LHCN-M2 (cell line): ENCODE results near the gene EIF4G3. TPM values are rescaled to one million over a fixed set of nuclear protein-coding genes. Genes with fewer than 3 reads are reported as not detected.
A peak's percentile ranks its signal among the peaks of the same experiment; 100 is the strongest.
"Not testable (repeated sequence)": the region's sequence is repeated elsewhere in the genome, so short reads cannot be mapped to it uniquely, and the experiment has no call there.

ENCODE experiments used
- DNase-seq: peaks from one replicate; pipeline ENCODE4 v3.0.0-alpha.2; 2012; ENCODE audit warnings: low read depth
- total RNA-seq: library from RNA; depleted of rRNA; stranded (reverse); fragments of >200 nt; gene quantifications from 2 replicates; pipeline ENCODE4 v1.2.3, GENCODE V29; 2014

The EIF4G3 gene
- total RNA-seq, 1 experiment from 2014 or later = 45.8 TPM

DNA sequence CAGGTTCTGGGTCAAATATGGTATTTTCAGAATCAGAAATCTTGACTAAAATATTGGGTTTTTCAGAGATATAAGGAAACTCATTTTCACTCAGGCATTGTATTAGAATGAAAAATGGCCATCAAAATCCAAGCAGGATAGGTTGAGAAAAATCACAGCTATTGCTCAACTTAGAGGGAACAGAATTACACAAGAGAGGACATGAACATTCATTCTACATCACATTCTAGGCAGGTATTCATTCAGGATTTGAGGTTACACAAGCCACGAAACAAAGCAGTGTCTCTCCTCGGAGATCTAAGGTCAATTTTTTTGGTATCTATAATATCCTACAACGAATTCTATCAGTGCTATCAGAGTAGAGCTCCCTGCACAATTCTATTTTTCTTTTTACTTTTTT, 226.0 kb downstream of the EIF4G3 start:
- no peak for DNase-seq

DNA sequence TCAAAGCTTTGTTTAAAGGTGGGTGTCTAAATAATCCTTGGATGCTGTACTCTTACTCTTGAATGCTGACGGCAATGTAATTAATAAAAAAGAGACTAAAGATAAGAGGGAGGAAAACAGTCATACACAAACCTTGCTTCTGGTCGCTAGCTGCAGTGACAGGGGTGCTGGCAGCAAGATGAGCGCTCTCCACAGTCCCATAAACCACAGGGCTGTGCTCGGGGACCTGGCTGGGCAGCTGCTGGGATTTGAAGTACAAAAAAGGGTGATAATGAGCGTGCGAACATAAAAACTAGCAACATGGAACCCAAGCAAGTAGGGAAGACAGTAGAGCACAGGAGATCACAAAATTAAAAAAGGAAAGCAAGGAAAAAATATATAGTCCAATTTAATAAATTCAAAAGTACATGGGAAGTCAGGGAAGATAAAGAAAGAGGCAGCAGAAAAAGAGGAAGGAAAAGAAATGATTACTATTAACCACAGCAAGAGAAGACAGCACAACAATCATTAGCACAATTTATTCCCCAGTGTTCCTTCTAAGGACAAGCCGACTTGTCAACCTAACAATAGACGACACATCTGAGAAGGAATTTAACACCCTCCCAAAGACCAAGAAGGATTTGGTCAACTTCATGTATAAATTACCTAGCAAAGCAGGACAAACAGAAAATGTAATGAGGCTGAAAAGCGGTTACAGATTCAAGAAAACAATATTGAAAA, 226.7 kb downstream of the EIF4G3 start:
- no peak for DNase-seq

DNA sequence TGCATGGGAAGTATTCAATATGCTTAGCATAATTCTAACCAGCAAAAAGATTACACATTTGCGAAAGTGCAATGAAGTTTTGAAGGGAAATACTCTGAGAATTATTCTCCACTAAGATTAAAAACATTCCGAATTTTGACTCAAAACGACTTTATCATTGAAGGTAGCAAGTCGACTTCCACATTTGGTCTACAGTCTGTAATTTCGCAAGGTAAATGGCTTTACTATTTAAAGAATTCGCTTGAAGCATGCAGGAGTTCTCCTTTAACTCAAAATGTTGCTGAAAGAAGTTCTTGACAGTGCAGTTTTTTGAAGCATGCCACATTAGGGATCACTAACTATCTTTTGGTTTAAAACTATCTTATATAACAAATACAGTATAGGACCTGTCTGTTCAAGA, 228.6 kb downstream of the EIF4G3 start:
- DNase-seq = no peak

DNA sequence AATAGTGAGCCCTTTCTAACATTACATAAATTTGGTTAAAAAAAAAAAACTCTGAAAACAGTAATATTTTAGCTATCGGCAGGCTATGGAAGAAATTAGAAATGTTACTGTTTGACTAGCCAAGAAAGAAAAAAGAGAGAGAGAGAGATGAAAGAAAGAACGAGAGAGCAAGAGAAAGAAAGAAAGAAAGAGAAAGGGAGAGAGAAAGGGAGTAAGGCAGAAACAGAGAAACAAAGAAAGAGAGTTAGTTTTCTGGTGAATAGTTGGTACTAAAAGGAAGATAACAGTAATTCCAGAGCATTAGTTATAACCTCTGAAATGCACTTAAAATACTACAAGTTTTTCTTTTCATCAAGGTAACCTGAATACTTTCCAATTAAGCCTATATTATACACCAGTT, 229.3 kb downstream of the EIF4G3 start:
- no peak for DNase-seq

DNA sequence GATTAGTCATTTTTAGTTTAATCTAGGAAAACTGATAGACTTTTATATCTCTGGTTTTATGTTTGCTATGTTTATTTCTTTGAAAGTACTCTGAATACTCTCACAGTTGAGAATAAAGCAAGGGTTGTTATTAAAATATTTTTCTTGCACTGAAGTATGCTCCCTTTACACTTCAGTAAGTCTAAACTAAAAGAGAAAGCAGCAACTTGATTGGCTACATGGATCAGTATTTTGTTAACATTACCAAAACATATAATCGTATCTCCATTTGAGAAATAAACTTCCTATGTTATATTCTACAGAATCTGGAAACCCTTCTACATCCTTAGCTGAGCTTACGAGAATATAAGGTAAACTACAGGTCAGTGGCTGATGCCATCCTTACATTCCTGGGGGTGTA, 240.1 kb downstream of the EIF4G3 start:
- no peak for DNase-seq

DNA sequence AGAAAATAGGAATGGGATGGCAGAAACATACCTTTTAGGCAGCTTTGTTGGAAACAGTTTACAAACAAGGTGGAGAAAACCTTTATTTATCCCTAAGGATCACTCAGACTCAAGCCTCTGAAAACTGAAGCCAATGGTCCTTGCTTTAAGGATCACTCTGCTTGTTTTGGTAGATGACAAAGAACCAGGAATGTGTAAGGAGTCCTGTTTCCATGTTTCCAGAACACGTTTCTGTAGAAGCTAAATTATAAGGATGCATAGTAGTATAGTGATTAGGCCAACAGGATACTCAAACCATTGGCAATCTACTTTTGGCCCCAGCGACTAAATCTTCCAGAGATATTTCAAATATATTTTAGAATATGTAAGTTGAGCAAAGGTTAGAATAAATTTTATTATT, 240.5 kb downstream of the EIF4G3 start:
- DNase-seq = no peak

DNA sequence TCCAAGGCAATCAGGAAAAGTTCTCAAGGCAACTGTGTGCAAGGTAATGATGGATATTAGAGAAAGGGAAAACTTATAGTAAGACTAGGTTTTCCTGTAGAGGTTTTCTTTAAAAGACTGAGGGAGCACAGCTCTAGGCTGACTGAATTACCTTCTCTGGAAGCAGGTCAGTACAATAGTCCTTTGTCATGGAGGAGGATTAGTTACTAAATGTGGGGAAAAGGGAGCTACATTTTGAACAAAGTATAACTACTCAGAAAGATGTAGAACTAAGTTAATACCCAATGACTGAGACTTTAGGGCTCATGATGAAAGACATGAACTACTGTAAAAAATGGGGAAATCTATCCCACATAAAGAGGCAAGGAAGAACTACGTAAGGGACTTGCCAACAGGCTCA, 241.0 kb downstream of the EIF4G3 start:
- no peak for DNase-seq

DNA sequence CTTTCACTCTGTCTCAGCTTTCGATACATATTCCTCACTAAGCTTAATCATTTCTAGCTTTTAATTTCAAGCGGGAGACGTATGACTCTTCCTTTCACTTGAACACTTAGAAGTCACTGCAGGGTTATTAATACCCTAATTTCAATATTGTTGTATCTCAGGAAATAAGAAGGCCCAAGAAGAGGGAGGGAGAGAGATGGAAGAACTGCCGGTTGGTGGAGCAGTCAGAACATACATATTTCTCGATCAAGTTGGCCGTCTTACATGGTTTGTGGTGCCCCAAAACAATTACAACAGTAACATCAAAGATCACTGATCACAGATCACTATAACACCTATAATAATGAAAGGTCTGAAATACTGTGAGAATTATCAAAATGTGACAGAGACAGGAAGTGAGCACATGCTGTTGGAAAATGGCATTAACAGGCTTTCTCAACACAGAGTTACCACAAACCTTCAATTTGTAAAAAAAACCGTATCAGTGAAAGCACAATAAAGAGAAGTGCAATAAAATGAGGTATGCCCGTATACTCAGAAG, 244.2 kb downstream of the EIF4G3 start:
- DNase-seq = no peak

DNA sequence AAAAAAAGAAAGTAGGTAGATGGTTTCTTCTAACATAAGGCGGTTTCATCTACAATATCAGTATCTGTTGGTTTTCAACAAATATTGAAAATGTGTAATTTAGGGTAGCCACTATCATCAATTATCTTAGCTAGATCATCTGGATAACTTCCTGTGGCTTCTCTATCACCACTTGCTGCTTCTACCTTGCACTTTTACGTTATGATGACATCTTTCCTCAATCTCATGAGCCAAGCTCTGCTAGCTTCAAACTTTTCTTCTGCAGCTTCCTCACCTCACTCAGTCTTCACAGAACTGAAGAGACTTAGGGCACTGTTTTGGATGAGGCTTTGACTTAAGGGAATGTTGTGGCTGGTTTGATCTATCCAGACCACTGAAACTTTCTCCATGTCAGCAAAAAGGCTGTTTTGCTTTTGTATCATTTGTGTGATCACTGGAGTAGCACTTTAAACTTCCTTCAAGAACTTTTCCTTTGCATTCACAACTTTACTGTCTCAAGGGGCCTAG, 244.7 kb downstream of the EIF4G3 start:
- no peak for DNase-seq

DNA sequence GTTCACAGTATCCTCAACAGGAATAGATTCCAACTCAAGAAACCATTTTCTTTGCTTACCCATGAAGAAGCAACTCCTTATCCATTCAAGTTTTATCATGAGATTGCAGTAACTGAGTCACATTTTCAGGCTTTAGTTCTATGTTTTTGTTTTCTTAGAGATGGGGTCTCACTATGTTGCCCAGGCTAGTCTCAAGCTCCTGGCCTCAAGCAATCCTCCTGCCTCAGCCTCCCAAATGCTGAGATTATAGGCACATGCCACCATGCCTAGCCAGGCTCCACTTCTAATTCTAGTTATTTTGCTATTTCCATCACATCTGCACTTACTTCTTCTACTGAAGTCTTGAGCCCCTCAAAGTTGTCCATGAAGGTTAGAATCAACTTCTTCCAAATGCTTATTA, 246.3 kb downstream of the EIF4G3 start:
- DNase-seq = no peak

DNA sequence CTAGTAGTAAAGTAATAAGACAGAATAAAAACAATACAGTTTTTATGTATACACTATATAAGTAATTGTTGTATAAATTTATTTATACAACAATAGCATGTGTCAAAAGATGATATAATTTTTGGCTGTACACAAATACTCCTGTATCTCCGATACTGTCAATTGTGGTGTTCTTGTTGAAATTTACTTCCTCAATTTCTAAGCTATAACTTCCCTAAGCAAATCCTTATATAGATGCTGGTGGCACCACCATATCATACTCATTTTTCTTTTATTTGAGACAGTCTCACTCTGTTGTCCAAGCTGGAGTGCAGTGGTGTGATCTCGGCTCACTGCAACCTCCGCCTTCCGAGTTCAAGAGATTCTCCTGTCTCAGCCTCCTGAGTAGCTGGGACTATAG, 248.6 kb downstream of the EIF4G3 start:
- DNase-seq = no peak

DNA sequence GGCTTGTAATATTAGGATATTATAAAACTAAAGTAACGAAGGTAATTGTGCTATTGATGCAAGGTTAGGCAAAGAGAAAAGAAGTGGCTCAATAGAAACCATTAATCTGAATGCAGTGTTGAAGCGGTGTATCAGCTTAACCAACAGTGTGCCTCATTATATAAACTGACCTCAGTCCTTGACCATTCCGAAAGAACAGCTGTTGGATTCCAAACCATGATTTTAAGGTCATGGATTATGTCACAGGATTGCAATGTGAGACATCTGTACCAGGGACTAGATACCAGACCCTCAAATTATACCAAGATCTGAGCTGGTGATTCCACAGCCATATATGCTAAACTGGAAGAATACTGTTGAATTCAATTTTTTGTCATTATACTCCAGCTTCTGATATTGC, 255.4 kb downstream of the EIF4G3 start:
- DNase-seq = peak; percentile 87

DNA sequence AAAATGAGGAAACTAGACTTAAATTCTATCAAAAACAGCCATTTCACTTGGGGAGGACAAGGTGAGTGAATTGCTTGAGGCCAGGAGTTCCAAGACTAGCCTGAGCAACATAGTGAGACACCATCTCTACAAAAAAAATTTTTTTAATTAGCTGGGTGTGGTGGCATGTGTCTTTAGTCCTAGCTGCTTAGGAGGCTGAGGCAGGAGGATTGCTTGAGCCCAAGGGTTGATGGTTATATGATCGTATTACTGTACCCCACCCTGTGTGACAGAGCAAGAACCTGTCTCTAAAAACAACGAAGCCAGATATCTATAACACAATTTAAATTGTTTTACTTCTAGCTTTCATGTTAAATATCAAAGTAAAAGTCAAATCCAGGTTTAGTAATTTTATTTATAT, 263.5 kb downstream of the EIF4G3 start:
- DNase-seq = no peak

DNA sequence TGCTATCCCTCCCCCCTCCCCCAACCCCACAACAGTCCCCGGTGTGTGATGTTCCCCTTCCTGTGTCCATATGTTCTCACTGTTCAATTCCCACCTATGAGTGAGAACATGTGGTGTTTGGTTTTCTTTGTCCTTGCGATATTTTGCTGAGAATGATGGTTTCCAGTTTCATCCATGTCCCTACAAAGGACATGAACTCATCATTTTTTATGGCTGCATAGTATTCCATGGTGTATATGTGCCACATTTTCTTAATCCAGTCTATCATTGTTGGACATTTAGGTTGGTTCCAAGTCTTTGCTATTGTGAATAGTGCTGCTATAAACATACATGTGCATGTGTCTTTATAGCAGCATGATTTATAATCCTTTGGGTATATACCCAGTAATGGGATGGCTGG, 269.2 kb downstream of the EIF4G3 start:
- not testable (repeated sequence) for DNase-seq

DNA sequence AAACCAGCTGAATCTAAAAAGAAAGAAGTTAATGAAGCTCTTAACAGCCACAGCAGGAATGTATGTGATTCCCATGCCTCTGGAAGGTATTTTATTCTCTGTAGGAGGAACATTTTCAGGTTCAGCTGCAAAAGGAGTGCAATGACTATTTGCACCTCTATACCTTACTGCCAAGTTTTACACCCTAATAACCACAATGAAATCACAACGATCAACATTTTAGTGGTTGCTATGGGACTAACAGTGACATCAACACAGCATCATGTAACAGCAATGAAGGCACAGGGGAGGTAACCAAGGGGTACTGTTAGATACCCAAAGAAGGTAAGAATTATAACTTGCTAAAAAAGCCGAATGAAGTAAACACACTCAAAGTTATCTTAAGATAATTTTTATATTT, 273.3 kb downstream of the EIF4G3 start:
- peak; percentile 22 for DNase-seq

DNA sequence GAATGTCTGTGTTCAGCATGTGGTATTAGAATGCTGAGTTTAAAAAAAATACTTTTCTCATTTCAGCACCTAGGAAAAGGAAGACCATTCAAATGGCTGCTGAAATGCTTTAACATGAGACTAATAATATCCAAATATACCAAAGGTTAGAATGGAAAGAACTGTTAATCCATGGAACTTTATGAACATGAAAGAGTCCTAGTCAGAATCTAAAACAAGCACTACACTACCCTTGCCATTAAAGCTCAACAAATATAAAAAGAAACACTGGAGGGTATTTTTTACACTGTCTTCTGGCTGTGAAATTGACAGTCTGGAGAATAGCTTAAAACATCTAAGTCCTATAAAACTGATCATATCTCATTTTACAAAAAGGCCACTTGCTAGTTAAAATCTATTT, 276.6 kb downstream of the EIF4G3 start:
- DNase-seq = no peak

DNA sequence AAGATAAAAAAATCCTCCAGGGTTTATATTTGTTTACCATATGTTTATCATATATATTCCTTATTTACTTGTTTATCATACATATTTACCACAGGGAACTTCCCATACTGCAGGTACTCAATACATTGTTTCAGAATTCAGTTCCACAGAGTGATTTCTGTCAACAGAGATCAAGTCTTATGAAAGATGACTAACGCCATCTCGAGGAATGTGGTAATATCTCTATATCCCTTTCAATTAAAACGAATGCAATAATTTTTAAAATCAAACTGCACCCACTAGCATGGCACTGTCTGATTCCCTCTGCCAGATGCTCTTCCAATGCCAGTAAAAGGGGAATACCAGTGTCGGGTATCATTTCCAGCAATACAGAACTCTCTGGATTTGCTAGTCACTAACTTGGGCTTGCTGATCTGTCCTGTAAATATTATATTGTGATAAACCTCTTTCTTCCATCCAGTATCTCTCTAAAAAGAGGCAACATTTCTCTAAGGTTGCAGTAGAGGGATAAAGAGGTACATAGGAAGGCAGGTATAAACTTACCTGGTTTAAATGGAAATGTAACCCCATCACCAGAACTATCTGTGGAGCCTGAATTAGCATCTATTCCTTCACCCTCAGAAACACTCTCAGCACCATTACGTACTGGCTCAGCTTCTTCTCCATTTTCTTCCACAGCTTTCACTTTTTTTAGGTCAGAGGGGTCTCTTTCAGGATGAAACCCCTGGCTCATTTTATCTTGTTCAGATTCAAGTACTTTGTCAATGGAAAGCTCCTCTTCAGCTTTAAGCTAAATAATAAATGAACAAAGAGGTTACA, 277.3 kb downstream of the EIF4G3 start:
- no peak for DNase-seq

DNA sequence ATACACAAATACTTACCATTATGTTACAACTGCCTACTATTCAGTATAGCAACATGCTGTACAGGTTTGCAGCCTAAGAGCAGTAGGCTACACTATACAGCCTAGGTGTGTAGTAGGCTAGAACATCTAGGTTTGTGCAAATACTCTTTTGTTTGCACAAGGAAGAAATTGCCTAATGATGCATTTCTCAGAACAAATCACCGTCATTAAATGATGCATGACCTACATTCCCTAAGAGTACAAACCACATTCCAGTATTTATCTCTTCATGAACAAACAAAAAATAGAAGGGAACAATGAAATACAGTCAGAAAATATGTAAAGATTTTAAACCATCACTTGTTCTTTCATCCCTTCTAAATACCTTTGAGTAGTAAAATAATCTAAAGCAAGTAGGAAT, 279.9 kb downstream of the EIF4G3 start:
- DNase-seq = peak; percentile 58

DNA sequence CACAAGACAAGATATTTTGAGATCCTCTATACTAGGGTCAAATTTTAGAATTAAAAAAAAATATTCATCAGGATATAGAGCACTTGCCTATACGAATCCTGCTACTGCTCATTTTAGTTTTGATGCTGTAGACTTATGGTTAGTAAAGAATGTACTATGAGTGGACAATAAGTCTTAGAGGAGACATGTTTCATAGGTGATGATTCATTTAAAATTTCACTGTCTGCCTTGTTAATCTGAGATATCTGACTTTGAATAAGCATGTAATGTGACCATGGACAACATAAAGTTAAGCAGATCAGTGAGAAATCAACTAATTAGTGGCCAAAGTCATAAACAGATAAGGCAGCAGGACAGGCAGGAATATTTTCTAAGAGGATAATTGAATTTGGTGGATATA, 282.8 kb downstream of the EIF4G3 start:
- DNase-seq = peak; percentile 24

DNA sequence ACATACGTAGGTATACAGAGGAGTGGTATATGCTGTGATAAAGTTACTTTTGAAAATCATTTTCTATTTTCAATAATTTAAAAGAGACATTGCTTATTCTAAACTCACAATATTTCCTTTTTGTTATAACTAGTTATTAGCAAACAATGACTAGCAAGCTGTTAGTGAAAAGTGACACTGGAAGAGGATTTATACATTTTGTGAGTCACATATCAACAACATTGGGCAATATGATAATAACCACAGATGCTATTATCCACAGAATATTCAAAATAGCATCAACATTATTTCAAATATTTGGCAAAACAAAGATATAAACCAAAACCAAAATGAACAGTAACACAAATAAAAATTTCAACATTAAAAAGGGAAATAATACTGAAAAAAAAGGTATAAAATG, 285.6 kb downstream of the EIF4G3 start:
- peak; percentile 38 for DNase-seq

DNA sequence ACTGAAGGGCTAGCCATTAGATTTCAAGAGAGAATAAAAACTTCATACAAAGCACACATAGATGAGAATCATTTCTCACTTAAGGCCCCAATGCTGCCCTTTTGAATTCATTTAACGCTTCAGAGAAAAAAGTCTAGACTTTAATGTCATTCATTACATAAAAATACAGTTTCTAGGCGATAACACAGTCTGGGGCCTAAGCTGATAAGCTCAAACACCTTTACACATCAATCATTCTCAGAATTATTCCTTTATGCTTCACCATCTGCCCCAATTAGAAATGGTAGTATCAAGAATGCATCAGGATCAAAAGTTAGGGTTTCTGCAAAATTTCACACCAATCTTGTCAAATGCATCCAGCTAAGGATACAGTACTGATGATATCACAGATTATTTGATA, 289.5 kb downstream of the EIF4G3 start:
- no peak for DNase-seq

DNA sequence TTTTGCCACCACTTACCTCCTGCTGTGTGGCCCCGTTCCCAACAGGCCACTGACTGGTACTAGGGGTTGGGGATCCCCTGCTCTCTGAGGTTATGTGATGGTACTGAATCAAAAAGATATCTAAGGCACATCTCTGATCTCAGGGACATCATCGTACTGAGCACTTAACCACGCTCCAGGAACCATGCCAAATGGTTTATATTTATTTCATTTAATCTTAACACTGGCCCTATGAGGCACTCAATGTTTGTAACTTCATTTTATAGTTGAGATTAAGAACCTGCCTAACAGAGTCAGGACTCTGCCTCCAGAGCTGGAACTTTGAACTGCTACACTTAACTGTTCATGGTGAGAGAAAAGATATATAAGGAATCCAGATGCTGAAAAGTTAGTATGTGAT, 291.6 kb downstream of the EIF4G3 start:
- peak; percentile 49 for DNase-seq

DNA sequence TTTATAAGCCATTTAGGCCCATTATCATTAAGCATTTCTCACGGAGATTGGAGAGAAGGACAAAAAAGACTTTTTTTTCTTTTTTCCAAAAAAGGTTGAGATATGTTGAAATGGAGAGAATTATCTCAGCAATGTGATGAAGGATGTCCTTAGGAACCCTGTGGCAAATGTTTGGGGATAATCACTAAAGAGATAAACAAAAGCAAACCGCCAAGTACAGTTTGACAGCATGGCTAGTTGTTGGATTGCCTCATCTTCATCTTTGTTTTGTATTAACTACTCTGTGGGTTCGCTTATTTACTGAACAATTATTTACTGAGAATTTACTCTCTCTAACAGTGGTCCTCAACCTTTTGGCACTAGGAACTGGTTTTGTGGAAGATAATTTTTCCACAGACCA, 292.2 kb downstream of the EIF4G3 start:
- no peak for DNase-seq
